GM12878 (cell line): ENCODE measurements around the gene CDC42SE2.

Source experiments
- ATF3 ChIP-seq: IDR thresholded peaks from 2 replicates; pipeline ENCODE4 v1.6.1; 2011; ENCODE audit warnings: low read depth, mild to moderate bottlenecking, low read length, moderate library complexity, borderline replicate concordance; ENCODE audit errors: extremely low read depth
- CHD4 ChIP-seq: fragments of 200-600 bp; sonication (generic); IDR thresholded peaks from 2 replicates; pipeline ENCODE4 v1.6.1; 2016; ENCODE audit warnings: mild to moderate bottlenecking
- CTCF ChIP-seq, 3 experiments: IDR thresholded peaks in 2 of 3; conservative IDR thresholded peaks in 1 of 3; 2 replicates each; pipeline ENCODE4 v1.5.1; 2011; ENCODE audit warnings: low read depth in 3 of 3, low read length in 3 of 3, mild to moderate bottlenecking in 3 of 3, control low read depth in 2 of 3, moderate library complexity in 2 of 3, inconsistent platforms in 1 of 3, mixed read lengths in 1 of 3; ENCODE audit not compliant: control insufficient read depth in 2 of 3, insufficient read depth in 1 of 3; ENCODE audit errors: extremely low read depth in 1 of 3
- EP300 ChIP-seq, 2 experiments: fragments of 150-350 bp in 1 of 2; IDR thresholded peaks; 2 replicates each; pipeline ENCODE4 v1.6.1; 2011 to 2012; ENCODE audit warnings: low read depth in 2 of 2, low read length in 2 of 2, borderline replicate concordance in 1 of 2, improper control_type of control experiment in 1 of 2, inconsistent platforms in 1 of 2; ENCODE audit not compliant: control insufficient read depth in 1 of 2
- FOXM1 ChIP-seq: IDR thresholded peaks from 2 replicates; pipeline ENCODE4 v1.6.1; 2012; ENCODE audit warnings: low read depth, mild to moderate bottlenecking, inconsistent platforms, low read length, moderate library complexity
- PAX5 ChIP-seq: IDR thresholded peaks from 2 replicates; pipeline ENCODE4 v1.6.1; 2011; ENCODE audit warnings: low read depth, low read length, borderline replicate concordance
- SIN3A ChIP-seq: IDR thresholded peaks from 2 replicates; pipeline ENCODE4 v1.6.1; 2012; ENCODE audit warnings: low read depth, low read length, improper control_type of control experiment
- TCF7 ChIP-seq: IDR thresholded peaks from 2 replicates; pipeline ENCODE4 v1.6.1; 2014; ENCODE audit warnings: antibody characterized with exemption, borderline replicate concordance
- WRNIP1 ChIP-seq: IDR thresholded peaks from 2 replicates; pipeline ENCODE4 v1.6.1; 2011; ENCODE audit warnings: low read depth, low read length, improper control_type of control experiment, borderline replicate concordance
- YY1 ChIP-seq: IDR thresholded peaks from 2 replicates; pipeline ENCODE4 v1.6.1; 2011; ENCODE audit warnings: low read depth, mild to moderate bottlenecking, low read length

GRCh38 chr5:131245948-131246347 lies 17.9 kb upstream of the CDC42SE2 start:
- TF ChIP-seq TCF7: no peak
- TF ChIP-seq CHD4: no peak
- TF ChIP-seq WRNIP1: no peak
- TF ChIP-seq CTCF (IDR thresholded peaks at IDR 0.05 in 2 of 3, conservative IDR thresholded peaks at IDR 0.05 in 1 of 3; ENCODE audit: control insufficient read depth in 2 of 3, extremely low read depth in 1 of 3, insufficient read depth in 1 of 3, low read depth in 3 of 3, low read length in 3 of 3): no peak
- TF ChIP-seq ATF3: no peak
- TF ChIP-seq EP300 (IDR thresholded peaks at IDR 0.05; ENCODE audit: borderline replicate concordance in 1 of 2, control insufficient read depth in 1 of 2, low read depth in 2 of 2, low read length in 2 of 2): no peak
- no peak for TF ChIP-seq FOXM1
- TF ChIP-seq YY1: no peak
- TF ChIP-seq SIN3A: no peak
- no peak for TF ChIP-seq PAX5
